Colon (tissue), 2 donors: Measurements from ENCODE around the gene ZNF496.

Experiments used
- FAIRE-seq: peaks from 2 replicates; lab custom pipeline; 2012; peaks lifted over from hg19 to GRCh38; lab: Jason Lieb, UNC
- donor health status: control.
- donor health status: control.

Gene ZNF496

DNA sequence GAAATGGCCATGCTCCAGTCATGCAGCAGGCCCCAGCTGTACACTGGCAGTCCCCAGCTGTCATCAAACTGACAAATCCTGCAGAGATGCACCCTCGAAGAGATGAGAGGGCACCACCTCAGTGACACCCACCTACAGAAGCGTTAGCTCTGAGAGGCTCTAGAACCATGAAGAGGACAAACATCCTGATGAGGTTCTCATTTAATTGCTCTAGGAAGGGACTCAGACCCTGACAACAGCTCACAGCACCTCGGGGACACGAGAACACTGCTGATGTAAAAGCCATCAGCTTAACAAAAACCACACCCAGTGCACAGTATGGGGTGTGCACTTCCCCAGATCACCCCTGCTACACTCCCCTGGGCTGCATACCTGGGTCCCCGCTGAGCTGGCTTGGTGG lies 3.4 kb downstream of the ZNF496 start:
- no peak for FAIRE-seq

DNA sequence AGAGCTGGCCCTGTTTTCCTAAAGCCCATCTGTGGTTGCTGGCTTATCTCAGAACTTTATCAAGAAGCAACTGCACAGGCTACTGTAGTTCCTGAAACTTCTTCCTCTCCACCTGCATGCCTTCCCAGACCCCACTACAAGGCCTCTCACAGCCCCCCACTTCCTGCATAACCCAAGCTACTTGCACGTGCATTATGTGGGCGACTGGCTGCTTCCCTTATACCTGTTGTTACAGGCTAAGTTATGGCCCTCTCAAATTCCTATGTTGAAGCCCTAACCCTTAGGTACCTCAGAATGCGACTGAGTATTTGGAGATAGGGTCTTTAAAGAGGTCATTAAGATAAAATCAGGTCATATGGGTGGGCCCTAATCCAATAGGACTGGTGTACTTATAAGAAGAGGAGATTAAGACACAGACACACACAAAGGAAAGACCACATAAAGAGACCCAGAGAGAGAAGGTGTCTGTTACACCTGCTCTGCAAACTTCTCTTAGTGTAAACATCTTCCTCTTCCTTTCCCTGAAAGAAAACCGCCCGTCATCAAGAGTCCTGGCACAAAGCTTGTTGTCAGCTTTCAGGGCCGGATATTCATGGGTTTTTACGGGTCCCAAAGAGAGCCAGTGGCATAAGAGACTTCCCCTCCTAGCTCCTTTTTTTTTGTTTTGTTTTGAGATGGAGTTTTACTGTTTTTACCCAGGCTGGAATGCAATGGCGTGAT lies 5.1 kb downstream of the ZNF496 start:
- no peak for FAIRE-seq

DNA sequence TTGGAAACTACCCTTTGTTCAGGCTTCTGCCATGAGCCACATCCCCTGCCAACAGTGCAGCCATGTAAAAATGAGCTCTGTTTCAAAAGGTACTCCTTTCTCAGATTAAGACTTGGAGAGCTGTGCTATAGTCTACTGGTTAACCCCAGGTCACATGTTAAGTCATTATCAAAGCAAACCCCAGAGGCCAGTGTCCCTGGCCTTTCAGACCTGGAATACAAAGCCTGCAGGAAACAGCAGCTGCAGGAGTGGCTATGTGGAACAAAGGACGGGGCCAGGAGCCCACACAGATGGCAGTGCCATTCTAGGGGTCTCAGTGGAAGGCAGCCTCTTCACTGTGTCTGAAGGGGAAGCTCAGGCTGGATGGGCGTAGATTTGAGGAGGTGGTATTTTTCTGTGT lies 6.7 kb downstream of the ZNF496 start:
- no peak for FAIRE-seq

DNA sequence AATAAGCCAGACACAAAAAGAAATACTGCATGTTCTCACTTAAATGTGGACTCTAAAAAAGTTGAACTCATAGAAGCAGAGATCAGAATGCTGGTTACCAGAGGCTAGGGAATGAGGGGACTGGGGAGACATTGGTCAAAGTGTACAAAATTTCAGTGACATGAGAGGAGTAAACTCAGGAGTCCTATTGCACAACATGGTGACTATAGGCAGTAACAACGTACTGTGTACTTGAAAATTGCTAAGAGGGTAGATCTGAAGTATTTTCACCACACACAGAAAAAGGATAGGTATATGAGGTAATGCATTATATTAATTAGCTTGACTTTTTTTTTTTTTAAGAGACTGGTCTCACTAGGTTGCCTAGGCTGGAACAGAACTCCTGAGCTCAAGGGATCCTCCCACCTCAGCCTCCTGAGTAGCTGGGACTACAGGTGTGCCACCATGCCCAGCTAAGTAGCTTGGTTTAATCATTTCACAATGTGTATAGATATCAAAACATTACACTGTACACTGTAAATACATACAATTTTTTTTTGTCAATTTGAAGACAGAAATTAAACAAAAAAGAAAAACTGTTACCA lies 7.4 kb downstream of the ZNF496 start:
- no peak for FAIRE-seq

DNA sequence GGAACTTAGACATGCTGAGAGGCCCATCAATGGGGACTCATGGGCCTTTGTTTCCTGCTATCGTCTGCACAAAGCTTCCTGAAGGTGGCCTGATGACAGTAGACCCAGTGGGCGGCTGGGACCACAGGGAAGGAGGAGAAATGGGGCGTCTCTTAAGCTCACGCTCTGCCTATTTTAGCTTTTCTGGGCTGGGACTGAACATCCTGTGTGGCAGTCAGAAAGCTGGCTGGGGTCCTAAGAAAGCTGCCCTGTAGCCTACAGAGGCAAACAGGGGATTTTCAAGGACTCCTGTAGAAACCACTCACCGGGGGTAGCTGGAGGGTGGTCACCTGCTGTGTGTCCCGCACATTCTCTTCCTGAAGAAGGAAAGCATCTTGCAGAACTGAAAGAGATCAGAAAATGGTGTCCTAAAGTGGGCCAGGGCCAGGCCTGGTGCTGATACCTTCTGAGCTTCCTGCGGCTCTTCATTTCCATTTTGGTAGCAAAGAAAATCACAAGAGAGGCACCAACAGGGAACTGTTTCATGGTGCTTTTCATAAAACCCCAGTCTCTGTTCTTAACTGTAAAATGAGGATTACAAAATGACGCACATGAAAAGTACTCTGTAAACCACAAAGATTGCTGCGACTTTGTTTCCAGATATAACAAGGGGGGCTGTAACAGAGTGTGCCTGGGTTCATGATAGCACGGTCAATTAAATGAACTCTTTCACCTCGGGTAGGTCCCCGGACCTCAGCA lies 8.6 kb downstream of the ZNF496 start:
- FAIRE-seq, result no peak

DNA sequence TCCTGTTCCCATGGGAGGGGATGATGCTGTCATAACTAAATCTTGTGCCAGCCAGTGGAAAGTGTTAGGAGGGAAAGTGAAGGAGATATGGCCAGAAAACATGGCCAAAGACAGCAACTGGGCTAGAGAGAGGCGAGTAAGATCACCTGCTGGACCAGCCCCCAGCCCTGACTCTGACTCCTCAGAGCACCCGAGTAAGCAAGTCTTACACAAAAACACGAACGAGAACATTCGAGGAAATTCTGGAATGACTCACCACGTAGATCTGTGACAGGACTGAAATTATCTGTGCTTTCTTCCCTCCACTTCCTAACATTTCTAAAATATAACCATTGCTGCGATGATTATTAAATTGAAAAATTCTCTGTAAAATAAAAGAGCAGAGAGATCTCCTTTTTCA lies 9.2 kb downstream of the ZNF496 start:
- FAIRE-seq, result no peak

DNA sequence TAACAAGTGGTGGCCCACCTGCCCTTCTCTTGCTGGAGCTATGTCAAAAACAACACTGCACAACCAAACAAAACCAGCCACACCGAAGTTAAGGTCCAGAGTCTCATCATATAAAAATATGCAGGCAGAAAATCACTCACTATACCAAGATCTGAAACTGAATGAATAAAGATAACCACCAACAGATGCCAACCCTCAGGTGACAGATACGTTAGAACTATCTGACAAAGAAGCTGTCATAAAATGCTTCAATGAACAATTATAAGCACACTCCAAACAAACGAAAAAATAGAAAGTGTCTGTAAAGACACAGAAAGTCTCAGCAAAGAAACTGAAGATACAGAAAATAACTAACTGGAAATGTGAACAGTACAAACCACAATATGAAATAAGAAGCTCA lies 14.0 kb downstream of the ZNF496 start:
- FAIRE-seq, result no peak

DNA sequence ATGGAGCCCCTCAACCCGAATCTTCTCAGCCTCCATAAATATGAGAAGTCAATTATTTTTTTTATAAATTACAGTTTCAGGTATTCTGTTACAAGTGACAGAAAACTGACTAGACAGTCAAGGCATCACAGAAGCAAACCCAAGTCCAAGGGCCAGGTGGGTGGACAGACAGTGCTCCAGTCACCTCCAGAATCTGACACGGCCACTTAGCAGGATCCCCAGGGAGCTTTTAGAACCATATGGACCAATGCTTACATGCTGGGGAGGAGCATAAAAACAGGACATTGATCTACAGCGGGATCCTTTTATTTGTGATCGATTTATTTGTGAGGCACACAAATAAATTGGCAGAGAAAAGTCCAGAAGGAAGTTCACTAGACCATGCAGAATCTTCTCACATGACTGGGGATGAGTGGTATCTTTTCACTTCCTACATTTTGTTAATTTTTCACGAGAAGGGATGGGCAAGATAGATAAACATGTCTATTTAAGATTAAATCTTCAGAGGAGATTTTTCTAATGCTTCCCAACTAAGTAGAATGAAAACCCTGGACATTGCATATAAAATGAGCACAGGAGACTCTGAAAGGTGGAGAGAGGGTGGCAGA lies 15.0 kb downstream of the ZNF496 start:
- no peak for FAIRE-seq

DNA sequence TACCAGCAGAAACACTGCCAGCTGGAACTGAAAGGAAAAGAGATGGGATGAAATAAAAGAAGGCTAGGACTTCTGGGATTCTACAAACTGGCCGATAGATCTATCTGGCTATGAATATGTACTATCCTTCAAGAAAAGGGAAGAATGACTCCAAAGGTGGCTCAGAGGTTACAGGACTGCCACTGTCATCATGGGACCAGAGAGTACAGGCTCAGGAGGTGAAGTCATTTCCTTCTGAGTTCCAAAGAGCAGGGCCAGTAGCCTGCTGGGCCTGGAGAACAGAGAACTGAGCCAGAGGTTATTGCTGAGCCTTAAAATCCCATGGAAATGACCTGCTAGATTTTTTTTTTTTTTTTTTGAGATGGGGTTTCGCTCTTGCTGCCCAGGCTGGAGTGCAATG lies 27.6 kb downstream of the ZNF496 start:
- FAIRE-seq, result no peak

DNA sequence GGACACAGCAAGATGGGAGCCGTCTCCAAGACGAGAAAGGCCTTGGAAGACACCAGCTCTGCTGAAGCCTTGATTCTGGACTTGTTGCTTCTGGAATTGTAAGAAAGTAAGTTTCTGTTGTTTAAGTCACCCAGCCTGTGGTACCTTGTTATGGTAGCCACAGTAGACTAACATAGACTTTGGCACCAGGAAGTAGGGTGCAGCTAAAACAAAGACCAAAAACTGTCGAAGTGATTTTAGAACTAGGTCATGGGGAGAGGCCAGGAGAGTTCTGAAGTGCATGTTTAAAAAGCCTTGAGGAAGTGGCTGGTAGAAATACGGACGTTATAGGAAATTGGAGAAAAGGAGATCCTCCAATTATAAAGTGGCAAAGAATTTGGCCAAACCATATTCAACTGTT lies 28.5 kb downstream of the ZNF496 start:
- FAIRE-seq, result no peak

DNA sequence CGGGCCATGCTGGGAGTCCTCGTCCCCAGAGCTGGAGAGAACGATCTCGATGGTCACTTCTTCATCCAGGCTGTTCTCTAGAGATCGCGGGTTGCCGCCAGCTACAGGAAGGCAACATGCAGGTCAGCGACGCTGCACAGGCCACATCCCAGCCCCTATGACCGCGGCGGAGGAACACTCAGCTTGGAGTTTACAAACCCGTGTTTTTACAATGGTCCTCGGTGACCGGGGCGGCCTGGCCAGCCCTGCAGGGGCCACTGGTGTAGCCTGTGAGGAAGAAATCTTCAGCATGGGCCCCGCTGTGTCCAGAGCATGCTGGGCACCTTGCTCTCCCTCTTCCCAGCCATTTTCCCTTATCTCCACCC lies 30.5 kb downstream of the ZNF496 start:
- no peak for FAIRE-seq

DNA sequence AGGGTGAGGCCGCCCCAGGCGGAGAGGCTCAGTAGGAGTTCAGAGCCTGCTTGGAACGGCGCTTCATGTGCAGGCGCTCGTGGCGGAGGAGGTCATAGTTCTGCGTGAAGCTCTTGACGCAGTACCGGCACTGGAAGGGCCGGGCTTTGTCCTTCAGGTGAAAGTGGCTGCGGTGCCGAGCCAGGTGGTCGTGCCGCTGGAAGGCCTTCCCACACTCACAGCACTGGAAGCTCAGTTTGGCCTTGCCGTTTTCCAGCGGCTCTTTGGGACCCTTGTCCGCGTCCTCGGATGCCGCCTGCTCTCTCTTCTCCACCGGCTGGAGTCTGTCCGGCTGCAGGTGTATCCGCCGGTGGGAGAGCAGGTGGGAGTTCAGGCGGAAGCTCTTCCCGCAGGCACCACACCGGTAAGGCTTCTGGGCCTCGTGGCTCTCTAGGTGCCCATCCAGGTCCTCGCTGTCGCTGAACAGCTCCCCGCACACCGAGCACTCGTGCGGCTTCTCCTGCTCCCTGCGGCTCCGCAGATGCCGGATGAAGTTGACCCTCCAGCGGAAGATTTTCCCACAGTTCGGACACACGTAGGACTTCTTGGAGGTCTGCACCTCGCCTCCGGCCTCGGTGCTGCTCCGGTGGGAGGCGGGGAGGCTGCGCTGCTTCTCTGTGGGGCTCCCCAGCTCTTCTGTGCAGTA lies 31.0 kb downstream of the ZNF496 start:
- FAIRE-seq, result no peak

DNA sequence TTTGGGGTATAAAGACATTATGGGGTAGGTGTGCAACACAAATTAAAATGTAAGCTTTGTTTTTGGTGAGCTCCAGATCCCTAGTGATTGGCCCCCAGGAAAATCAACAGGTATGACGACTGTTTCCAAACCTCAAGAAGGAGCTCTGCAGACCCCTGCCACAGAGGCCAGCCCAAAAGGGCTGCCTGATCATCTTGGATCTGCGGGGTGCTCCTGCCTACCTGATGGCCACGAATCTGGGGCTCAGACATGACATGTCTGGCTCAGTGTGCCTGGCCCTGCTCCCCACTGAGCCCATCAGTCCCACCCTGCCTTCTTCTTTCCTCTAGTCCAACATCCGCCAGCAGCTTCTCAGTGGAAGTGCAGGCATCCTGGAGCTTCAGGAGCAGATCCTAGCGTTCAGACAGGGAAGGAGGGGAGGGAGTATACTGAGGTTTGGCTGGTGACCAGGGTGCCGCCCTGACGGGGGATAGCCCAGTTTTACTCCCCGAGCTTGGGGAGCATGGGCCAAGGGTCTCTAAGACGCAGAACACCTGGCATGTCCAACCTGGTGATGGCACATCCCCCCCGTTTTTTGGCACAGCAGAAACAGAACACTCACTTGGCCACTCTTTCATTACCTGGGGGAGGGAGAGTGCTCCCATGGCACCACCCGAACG lies 31.8 kb downstream of the ZNF496 start:
- no peak for FAIRE-seq

DNA sequence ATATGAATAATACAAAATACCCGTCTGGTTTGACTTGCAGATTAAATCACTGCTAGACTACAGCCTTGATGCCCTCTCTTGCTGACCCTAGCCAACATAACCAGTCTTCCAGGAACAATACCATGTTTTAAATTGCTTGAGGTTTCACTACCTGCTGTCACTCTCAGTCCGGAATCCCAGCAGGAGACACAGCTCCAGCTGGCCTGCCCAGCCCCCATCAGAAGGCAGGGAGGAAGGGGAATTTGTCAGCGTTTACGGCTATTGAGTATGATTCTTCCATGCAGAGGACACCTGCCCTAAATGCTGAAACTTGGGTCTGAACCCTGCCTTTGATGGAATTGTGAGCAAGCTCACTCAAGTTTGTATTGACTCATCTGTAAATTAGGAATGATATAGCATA lies 33.0 kb downstream of the ZNF496 start:
- FAIRE-seq, result no peak

DNA sequence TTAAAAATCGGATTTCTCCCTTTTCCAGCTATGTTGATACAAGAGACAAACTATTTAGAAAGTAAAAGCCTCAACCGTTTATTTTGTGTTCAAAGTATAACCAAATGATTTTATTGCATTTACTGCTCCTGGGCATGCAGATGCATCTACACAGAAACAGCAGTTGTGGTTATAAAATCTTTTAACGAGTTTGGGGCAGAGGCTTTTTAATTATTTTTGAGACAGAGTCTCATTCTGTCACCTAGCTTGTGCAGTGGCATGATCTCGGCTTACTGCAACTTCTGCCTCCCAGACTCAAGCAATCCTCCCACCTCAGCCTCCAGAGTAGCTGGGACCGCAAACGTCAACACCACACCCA lies 33.6 kb downstream of the ZNF496 start:
- no peak for FAIRE-seq

DNA sequence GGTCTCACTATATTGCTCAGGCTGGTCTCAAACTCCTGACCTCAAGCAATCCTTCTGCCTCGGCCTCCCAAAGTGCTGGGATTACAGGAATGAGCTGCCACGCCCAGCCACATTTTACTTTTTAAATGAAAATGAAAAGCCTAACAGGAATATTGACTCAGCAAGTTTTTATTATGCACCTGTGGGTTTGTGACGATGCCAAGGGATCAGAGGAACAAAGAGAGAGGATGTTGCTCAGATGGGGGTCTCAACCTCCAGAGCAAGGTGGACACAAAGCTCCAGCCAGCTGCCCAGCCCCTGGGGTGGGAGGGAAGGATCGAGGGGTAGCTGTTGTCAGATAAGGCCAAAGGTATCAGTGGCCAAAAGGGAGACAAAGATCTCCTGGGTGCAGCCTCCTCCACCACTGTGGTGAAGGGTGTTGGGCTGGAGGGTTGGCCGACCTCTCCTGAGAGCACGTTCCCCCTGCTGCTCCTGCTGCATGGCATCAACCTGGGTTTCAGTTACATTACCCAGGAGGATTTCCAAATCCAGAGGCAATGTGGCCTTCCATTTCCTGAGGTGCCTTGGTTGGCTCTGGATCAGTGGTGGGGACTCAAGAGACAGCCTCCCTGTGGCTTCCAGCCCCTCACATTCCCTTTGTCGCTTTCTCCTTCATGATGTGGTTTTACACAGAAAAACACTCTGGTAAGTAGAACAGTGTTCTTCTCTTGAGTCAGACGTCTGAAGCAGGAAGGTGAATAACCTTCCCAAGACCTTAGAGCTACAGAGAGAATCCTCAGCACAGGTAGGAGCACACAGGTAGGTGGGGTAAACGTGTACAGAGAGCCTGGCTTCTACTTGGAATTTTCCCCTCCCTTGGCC lies 34.2 kb downstream of the ZNF496 start:
- no peak for FAIRE-seq

DNA sequence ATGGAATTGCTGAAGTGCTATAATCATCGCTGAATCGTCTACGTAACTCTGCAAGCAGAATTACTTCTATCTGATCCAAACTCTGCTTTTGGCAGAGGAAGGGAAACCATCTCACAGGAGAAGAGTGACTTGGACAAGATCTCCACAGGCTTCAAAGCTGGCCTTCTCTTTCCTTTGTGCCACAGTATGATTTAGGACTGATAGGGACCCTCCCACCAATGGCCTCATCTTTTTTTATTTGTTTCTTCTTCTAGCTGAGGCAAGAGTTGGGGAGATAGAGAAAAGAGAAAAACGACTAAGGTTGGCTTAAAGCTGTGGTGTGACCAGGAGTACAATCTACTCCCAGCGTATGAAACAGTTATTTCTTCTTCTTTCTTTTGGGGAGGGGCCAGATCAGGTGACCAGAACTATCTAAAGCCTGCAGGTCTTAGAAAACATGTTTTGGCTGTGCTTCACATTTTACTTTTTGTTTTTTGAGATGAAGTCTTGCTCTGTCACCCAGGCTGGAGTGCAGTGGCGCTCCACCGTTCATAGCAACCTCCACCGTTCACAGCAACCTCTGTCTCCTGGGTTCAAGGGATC lies 35.0 kb downstream of the ZNF496 start:
- FAIRE-seq, result no peak

DNA sequence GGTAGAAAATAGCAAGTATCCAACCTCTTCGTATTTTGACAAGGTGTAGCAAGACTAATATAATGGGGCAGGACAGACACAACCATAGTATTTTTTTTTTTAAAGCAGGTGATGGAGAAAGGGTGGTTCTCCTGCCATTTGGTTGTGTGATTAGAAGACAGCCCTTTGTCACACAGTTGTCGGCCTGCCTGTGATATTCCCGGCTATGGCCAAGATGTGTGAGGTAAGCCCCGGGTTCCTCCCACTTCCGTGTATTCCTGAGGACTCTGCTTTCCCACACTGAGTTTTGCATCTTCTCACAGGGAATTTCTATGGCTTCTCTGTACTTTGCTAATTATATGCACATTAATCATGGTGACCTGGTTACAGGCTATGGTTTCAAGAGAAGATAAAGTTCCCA lies 35.9 kb downstream of the ZNF496 start:
- no peak for FAIRE-seq

DNA sequence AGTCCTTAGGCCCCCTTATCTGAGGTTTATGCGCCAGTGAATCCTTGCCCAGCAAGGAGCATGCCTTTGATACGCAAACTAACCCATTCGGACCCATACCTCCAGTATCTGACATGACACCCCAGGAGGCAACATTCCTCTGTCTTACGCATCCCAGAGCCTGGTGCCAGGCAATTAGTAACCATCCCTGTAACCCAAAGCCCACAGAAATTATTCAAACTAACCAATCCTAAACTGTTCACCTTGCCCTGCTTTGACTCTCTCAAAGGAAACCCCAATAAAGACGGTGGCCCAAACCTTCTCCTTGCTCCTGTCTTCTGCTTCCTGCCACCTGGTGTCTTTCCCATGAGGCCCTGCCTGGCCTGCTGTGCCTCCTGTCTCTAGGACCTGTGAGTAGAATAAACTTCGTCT lies 36.4 kb downstream of the ZNF496 start:
- no peak for FAIRE-seq

DNA sequence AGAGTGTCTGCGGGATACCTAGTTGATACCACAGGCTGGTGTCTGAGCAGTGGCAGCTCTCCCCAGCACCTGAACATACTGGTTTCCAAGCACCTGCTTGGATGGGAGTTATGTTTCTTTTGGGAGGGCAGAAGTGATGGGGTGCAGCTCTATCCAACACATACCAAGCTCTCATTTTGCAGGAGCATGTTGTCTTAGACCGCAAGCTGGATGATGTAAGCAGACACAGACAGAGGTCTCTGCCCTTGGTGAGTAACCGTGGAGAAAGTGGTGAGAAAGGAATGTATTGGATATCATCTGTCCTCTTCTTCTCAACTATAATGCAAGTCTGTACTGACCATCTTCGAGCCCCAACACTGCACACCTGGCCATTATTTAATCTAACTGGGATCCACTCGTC lies 37.4 kb downstream of the ZNF496 start:
- no peak for FAIRE-seq

DNA sequence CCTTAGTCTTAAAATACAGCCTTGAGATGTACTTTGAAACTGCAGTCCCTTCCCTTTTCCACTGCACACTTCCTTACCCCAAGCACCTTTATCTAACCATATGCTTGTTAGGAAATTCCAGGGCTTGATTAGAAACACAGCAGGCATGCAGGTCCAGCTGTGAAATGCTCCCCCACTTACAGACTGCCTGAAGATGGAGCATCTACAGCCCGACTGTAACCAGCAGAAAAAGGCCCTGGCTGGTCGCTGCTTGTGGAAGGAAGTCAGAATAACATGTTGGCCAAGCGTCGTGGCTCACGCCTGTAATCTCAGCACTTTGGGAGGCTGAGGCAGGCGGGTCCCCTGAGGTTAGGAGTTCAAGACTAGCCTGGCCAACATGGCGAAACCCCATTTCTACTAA lies 38.6 kb downstream of the ZNF496 start:
- FAIRE-seq, result no peak
